SU-DHL-6 (cell line): ENCODE data around the gene MAGOH.
"Not testable (repeated sequence)": the region's sequence is repeated elsewhere in the genome, so short reads cannot be mapped to it uniquely, and the experiment has no call there.

ENCODE experiments used
- H2AFZ ChIP-seq: fragments of 200-600 bp; sonication (generic); 2 replicates; pipeline ENCODE4 v1.6.1; 2014; ENCODE audit warnings: low read depth, mild to moderate bottlenecking, moderate library complexity, mixed read lengths, antibody characterized with exemption, low read length; ENCODE audit not compliant: severe bottlenecking
- H3F3A ChIP-seq: fragments of 200-600 bp; shearing (Covaris generic); 2 replicates; pipeline ENCODE4 v1.6.0; 2016; ENCODE audit warnings: antibody characterized with exemption, mild to moderate bottlenecking; ENCODE audit not compliant: insufficient read depth
- H3K27ac ChIP-seq: fragments of 200-600 bp; sonication (generic); 2 replicates; pipeline ENCODE4 v1.5.1; 2016; ENCODE audit warnings: low read depth, mild to moderate bottlenecking, low read length, moderate library complexity, mixed read lengths
- H3K27me3 ChIP-seq: fragments of 200-600 bp; sonication (generic), shearing (Covaris generic); 2 replicates; pipeline ENCODE4 v1.6.0; 2014; ENCODE audit warnings: mild to moderate bottlenecking, low read length
- H3K36me3 ChIP-seq: fragments of 200-600 bp; sonication (generic); 2 replicates; pipeline ENCODE4 v1.6.1; 2014; ENCODE audit warnings: mild to moderate bottlenecking, low read length, mixed read lengths
- H3K4me2 ChIP-seq: fragments of 300-600, 200-600 bp; shearing (Covaris generic), sonication (generic); 2 replicates; pipeline ENCODE4 v1.6.0; 2014; ENCODE audit warnings: low read length, low read depth, mild to moderate bottlenecking; ENCODE audit not compliant: poor library complexity, severe bottlenecking
- H3K4me3 ChIP-seq: fragments of 200-600 bp; sonication (generic); 2 replicates; pipeline ENCODE4 v1.5.1; 2014; ENCODE audit warnings: antibody characterized with exemption, low read length, mild to moderate bottlenecking, mixed read lengths; ENCODE audit not compliant: insufficient read depth, poor library complexity, severe bottlenecking
- H3K79me2 ChIP-seq: fragments of 200-600 bp; sonication (generic); 2 replicates; pipeline ENCODE4 v1.6.1; 2014; ENCODE audit warnings: mild to moderate bottlenecking, low read length, moderate library complexity; ENCODE audit not compliant: insufficient read depth
- H3K9ac ChIP-seq: fragments of 200-600 bp; sonication (generic); 2 replicates; pipeline ENCODE4 v1.7.0; 2014; ENCODE audit warnings: mild to moderate bottlenecking, low read length
- H3K9me2 ChIP-seq: fragments of 200-600 bp; sonication (generic); replicated peaks from 2 replicates; pipeline ENCODE4 v1.6.1; 2014; ENCODE audit warnings: low read length; ENCODE audit not compliant: insufficient read depth
- H3K9me3 ChIP-seq: fragments of 200-600 bp; sonication (generic); 2 replicates; pipeline ENCODE4 v1.6.1; 2014; ENCODE audit warnings: low read length, mixed read lengths; ENCODE audit not compliant: insufficient read depth
- H4K20me1 ChIP-seq: fragments of 200-600 bp; sonication (generic); 2 replicates; pipeline ENCODE4 v1.6.1; 2014; ENCODE audit warnings: low read depth, mild to moderate bottlenecking, antibody characterized with exemption, low read length, moderate library complexity, mixed read lengths
- EZH2phosphoT487 ChIP-seq: fragments of 200-600 bp; sonication (generic), shearing (Covaris generic); conservative IDR thresholded peaks from 2 replicates; pipeline ENCODE4 v1.6.1; 2018; ENCODE audit warnings: mild to moderate bottlenecking, antibody characterized with exemption, low read length, moderate library complexity, mixed read lengths
- TF ChIP-seq, protein P1 (sequence below): fragments of 200-600 bp; sonication (generic); IDR thresholded peaks from one replicate; pipeline ENCODE4 v1.5.1; 2017; ENCODE audit warnings: antibody characterized with exemption, mild to moderate bottlenecking, low read length, moderate library complexity; ENCODE audit not compliant: insufficient read depth, poor library complexity, severe bottlenecking

MAGOH gene

DNA sequence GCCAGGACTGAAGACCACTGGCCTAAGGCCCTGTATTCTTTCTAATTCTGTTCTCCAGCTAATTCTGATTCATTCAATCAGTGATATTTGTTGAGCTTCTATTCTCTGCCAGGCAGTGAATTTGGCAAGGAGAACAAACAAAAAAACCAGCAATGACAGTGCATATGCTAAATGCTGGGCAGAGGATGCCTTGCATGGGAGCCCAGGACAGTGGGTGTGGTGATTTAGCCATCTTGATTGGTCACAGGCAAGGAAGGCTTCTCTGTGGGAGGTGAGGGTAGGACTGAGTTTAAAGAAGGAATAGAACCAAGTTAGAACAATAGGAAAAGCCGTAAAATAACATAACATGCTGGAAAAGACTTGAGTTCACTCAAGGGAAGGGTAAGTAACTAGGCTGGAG is 50.9 kb downstream of the MAGOH start:
- H3K9me2 ChIP-seq: no peaks in the 10 kb centered on the region
- H3K36me3 ChIP-seq: no peaks in the 10 kb centered on the region
- H3K4me3 ChIP-seq: no peak overlapping the region
- H3K9me3 ChIP-seq: no peaks in the 10 kb centered on the region
- H3K27ac ChIP-seq: no peak overlapping the region
- no peak for TF ChIP-seq EZH2phosphoT487
- TF ChIP-seq, protein P1, sequence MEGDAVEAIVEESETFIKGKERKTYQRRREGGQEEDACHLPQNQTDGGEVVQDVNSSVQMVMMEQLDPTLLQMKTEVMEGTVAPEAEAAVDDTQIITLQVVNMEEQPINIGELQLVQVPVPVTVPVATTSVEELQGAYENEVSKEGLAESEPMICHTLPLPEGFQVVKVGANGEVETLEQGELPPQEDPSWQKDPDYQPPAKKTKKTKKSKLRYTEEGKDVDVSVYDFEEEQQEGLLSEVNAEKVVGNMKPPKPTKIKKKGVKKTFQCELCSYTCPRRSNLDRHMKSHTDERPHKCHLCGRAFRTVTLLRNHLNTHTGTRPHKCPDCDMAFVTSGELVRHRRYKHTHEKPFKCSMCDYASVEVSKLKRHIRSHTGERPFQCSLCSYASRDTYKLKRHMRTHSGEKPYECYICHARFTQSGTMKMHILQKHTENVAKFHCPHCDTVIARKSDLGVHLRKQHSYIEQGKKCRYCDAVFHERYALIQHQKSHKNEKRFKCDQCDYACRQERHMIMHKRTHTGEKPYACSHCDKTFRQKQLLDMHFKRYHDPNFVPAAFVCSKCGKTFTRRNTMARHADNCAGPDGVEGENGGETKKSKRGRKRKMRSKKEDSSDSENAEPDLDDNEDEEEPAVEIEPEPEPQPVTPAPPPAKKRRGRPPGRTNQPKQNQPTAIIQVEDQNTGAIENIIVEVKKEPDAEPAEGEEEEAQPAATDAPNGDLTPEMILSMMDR: no peak
- no peaks in the 10 kb centered on the region for H3F3A ChIP-seq
- H2AFZ ChIP-seq: no peak overlapping the region
- H3K9ac ChIP-seq: no peak overlapping the region
- no peaks in the 10 kb centered on the region for H3K27me3 ChIP-seq
- H3K79me2 ChIP-seq: no peaks in the 10 kb centered on the region
- no peaks in the 10 kb centered on the region for H4K20me1 ChIP-seq
- no peak overlapping the region for H3K4me2 ChIP-seq

DNA sequence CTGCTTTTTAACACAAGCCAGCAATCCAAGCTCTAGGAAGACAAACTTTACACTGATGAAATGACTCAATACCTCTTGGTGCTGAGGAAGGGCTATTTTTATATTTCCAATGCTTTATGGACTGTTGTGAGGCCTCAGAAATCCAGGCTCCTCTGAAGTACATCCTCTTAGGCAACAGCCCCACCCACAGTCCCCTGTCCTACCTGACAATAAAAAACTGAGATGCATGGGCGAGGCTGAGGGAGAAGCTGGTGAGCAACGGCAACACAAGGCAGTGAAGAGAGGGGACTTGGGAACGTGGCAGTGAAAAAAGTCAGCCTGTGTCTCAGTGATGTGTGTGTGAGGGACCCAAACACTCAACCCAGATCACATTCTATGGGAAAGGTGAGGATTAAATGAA is 51.8 kb downstream of the MAGOH start:
- TF ChIP-seq, protein P1: no peak
- Histone ChIP-seq H3F3A (no peaks in the 10 kb centered on the region), H3K79me2 (no peaks in the 10 kb centered on the region), H3K4me3 (no peak overlapping the region), H3K27me3 (no peaks in the 10 kb centered on the region), H3K4me2 (no peak overlapping the region), H3K9me3 (no peaks in the 10 kb centered on the region), H4K20me1 (no peaks in the 10 kb centered on the region), H3K9me2 (no peaks in the 10 kb centered on the region), H2AFZ (no peak overlapping the region), H3K27ac (no peak overlapping the region), H3K36me3 (no peaks in the 10 kb centered on the region), H3K9ac (no peak overlapping the region)

DNA sequence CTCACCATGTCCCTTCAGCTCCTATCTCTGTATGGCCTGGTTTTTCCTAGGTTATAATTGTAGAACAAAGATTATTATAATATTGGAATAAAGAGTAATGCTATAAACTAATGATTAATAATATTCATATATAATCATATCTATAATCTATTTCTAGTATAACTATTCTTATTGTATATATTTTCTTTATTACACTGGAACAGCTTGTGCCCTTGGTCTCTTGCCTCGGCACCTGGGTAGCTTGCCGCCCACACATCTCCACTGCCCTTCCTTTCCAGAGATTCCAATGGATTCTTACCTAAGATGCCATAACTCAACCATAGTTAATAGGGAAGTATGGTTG is 52.4 kb downstream of the MAGOH start:
- H3K9me2 ChIP-seq, H3K36me3 ChIP-seq, H3K27me3 ChIP-seq, H3K9me3 ChIP-seq, H3F3A ChIP-seq, H3K79me2 ChIP-seq, H2AFZ ChIP-seq, H3K4me3 ChIP-seq, H3K4me2 ChIP-seq, H3K27ac ChIP-seq, H4K20me1 ChIP-seq, H3K9ac ChIP-seq: not testable (repeated sequence)

DNA sequence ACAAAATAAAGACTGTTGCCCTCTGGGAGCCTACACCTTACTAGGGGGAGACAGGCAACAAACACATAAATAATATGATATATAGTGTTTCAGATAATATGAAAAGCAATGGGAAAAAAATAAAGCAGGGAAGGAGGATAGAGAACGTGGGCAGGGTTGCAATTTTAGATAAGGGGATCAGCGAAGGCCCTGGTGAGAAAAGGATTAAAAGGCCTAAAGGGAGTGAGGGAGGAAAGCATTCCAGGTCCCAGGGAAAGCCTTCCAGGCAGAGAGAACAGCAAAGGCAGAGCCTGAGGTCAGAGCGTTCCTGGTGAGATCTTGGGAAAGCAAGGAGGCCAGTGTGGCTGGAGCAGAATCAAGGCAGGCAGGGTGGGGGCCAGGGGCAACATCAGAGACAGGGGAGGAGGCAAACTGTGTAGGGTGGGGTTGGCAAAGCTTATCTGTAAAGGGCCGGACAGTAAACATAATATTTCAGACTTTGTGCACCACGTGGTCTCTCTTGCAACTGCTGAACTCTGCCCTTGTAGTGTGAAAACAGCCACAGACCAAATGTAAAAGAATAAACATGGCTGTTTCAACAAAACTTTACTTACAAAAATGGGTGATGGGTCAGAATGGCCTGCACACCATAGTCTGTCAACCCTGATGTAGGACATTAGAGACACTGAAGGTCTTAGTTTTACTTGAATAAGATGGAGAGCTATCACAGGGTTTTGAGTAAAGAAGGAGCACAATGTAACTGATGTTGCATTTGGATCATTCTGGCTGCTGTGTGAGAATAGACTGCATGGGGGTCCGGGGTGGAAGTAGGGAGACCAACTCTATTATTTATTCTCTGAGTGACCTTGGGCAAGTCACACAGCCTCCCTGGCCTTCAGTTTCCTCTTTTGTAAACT is 55.0 kb downstream of the MAGOH start:
- H3K9ac ChIP-seq: no peak overlapping the region
- no peak overlapping the region for H3K27ac ChIP-seq
- H3K27me3 ChIP-seq: no peaks in the 10 kb centered on the region
- no peaks in the 10 kb centered on the region for H3F3A ChIP-seq
- no peak overlapping the region for H3K4me3 ChIP-seq
- H2AFZ ChIP-seq: no peak overlapping the region
- TF ChIP-seq, protein P1: no peak
- TF ChIP-seq EZH2phosphoT487: no peak
- H3K9me3 ChIP-seq: no peaks in the 10 kb centered on the region
- no peaks in the 10 kb centered on the region for H3K9me2 ChIP-seq
- no peak overlapping the region for H3K4me2 ChIP-seq
- no peaks in the 10 kb centered on the region for H4K20me1 ChIP-seq
- no peaks in the 10 kb centered on the region for H3K79me2 ChIP-seq
- no peaks in the 10 kb centered on the region for H3K36me3 ChIP-seq
